SIG-M5 (cell line): ENCODE results near the gene TMEM192.
"Not testable (repeated sequence)": the region's sequence is repeated elsewhere in the genome, so short reads cannot be mapped to it uniquely, and the experiment has no call there.

ENCODE experiments used
- DNase-seq: peaks from one replicate; lab custom pipeline; 2025; lab: John Stamatoyannopoulos, UW

The TMEM192 gene

DNA sequence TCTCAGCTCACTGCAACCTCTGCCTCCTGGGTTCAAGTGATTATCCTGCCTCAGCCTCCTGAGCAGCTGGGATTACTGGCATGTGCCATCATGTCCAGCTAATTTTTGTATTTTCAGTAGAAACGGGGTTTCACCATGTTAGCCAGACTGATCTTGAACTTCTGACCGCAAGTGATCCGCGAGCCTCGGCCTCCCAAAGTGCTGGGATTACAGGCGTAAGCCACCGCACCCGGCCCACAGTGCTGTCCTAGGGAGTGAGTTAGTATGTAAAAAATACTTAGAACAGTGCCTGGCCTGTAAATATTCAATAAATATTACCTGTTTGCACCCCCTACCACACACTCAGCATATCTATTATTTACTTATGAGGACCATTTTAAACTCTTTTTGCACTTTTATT is 20.5 kb downstream of the TMEM192 start:
- DNase-seq, result not testable (repeated sequence)

DNA sequence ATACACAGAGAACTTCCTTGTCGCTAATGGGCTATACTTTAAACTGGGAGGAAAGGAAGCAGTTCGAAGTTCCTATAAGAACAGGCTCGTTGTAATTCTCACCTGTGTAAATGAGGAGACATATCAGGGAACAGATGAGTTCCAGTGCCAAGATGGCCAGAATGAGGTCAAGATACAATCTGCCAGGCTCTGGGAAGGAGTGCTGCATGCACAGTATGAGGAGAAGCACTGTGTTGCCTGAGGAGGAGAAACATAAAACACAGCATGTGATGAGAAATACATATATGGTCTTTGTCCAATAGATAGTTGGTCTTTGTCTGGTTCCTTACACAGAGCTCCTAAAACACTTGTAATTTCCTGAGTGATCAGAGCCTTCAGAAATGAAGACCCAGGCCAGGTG is 24.3 kb downstream of the TMEM192 start:
- DNase-seq, result no peak

DNA sequence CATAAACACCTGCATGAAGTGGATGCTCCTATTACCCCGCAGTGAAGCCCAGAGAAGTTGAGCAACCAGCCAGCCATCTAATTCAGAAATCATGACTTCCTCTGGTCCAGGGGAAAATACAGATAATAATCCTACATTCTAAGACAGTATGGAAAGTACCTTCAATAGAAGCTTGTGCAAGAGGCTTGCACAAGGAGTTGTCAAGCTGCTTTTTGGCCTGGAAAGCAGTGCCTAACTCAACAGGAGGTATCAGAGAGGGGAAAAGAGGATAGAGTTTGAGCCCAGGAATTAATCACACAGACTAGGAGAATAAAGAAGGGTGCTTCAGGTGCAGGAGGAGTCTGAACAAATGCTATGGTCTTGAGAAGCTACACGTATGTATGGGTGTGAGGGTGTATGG is 26.7 kb downstream of the TMEM192 start:
- DNase-seq, result no peak

DNA sequence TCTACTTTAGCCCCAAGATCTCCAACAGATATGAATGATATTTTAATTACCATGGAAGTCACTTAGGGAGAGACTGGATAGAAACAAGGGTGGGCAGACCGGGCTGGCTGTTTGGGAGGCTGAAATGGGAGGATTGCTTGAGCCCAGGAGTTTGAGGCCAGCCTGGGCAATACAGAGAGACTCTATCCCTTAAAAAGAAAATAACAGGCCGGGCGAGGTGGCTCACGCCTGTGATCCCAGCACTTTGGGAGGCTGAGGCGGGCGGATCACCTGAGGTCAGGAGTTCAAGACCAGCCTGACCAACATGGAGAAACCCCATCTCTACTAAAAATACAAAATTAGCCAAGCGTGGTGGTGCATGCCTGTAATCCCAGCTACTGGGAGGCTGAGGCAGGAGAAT is 27.9 kb downstream of the TMEM192 start:
- not testable (repeated sequence) for DNase-seq

DNA sequence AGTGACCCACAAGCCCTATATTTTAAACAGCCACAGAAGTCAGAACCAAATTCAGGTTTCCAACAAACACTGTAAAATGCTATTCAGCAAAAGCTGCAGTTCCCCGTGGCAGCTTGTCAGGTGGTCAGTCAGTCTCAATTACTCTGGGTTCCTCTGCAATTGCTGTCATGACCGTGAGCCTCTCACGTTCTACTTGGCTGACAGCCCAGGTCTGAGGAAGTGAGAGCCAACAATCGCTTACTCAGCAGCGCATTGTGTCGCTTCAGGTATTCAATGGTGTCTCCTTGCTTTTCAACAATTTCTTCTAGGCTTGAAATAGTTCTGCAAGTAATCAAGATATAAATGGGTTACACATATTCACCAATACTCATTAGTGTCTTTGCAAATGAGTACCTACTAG is 33.2 kb downstream of the TMEM192 start:
- no peak for DNase-seq

DNA sequence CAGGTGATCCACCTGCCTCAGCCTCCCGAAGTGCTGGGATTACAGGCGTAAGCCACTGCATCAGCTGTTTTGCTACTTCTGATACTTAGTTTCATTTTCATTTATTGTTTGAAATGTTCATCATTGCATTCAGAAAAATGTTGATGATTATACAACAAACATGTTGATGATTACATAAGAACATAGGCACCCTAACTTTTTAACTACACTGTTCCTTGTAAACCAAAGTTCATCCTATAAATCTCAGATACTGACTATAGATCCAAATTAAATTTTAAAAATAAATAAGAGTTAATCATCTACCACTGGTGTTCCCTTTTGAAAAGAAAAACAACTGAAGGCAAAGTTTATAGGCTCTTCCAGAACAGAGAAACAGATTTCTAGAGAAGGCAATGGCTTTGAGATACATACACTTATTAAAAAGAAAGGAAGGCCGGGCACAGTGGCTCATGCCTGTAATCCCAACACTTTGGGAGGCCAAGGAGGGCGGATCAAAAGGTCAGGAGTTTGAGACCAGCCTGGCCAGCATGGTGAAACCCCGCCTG is 35.6 kb downstream of the TMEM192 start:
- DNase-seq, result no peak

DNA sequence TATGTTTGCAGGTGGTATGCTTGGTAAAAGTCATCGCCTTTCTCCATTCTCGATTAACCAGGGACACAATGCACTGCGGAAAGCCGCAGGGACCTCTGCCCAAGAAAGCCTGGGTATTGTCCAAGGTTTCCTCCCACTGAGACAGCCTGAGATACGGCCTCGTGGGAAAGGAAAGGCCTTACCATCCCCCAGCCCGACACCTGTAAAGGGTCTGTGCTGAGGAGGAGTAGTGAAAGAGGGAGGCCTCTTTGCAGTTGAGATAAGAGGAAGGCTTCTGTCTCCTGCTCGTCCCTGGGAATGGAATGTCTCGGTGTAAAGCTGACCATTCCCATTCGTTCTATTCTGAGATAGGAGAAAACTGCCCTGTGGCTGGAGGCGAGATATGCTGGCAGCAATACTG is 39.3 kb downstream of the TMEM192 start:
- DNase-seq, result not testable (repeated sequence)

DNA sequence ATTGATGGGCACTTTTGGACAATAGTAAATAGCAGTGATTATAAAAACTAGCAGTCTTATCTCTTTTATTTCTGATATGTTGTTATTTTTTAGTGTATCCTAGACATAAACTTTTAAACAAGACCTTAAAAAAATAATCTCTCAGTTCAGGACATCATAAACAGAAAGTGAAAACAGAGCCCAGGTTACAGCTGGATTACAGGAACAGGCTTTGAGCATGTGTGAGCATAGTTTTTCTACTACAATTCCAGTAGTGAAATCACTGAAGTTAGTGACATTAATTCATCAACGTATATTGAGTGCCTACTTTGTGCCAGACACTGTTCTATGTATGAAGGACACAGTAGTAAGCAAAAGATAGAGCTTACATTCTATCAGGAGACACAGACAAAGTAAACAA is 42.1 kb downstream of the TMEM192 start:
- DNase-seq, result no peak

DNA sequence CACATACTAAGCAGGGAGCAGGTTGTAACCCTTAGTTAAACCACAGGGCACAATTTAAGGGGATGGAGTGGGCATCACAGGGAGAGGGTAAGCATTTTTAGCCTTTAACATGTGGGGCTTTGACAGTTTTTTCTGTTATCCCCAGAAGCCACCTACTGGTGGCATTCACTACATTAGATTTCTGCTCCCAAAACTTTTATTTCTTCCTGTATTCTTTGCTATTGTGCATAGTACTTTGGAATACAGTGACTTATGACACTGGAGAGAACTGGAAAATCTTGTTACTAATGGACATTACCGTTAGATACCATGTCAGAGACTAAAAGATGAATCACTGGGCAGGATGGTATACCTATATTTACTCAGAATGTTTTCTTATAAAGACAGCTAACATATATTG is 51.7 kb downstream of the TMEM192 start:
- DNase-seq, result no peak

DNA sequence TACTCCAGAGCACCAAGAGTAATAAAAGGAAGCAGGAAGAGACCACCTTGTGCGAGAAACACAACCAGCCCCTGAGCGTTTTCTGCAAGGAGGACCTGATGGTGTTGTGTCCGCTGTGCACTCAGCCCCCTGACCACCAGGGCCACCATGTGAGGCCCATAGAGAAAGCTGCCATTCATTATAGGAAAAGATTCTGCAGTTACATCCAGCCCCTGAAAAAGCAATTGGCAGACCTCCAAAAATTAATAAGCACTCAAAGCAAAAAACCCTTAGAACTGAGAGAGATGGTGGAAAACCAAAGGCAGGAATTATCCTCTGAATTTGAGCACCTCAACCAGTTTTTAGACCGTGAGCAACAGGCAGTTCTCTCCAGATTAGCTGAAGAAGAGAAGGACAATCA is 53.3 kb downstream of the TMEM192 start:
- no peak for DNase-seq

DNA sequence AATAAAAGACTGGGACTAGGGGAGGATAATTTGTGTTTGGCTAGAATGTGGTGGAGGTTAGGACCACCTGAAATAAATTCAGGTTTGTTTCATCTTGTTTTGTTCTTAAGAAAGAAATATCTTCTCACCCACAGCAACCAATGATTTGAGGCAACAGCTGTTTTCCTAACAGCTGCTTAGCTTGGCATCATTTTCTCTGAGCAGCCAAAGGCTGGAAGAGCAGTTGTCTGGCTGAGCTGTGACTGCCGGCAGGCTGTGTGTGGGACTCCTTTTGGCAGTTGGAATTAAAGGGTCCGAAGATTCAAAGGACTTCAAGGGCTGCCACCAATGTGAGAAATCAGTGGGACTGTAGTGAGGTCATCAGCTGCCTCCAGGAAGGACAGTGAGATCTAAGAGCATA is 54.0 kb downstream of the TMEM192 start:
- DNase-seq, result no peak

DNA sequence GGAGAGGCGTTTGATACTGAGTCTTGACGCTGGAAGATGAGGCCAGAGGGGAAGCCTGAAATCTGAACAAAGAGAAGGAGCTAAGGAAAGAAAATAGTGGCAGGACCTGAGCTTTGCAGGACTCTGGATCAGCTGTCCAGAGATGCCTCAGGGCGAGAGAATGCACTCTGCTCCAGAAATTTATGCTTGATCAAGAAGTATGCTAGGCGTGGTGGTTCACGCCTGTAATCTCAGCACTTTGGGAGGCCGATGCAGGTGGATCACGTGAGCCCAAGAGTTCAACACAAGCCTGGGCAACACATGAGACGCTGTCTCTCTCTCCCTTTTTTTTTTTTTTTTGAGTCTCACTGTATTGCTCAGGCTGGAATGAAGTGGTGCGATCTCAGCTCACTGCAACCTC is 57.1 kb downstream of the TMEM192 start:
- DNase-seq, result no peak

DNA sequence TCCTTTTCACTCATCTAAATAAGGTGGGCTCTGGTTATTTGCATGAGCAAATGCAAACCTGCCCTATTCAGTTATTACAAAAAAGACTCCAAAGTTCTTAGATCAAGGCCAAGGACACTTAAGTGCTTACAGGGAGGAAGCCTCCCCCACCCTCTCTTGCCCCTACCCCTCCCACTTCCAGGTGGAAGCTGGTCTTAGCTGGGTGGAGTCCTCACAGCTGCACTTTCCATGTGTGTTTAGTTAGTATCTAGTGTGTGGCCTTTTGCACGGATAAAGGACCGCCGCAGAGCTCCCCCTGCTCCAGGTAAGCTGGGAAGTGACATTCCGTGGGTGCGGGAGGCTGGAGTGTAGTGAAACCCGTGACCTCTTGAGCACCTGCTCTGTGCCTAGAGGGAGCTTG is 59.0 kb downstream of the TMEM192 start, which contains the start of gene TRIM75:
Gene TRIM75 (plus strand): TSS at position 222 of the 400 bp plus-strand sequence. CDS start 5,282 bp downstream, outside the sequence.
- no peak for DNase-seq

DNA sequence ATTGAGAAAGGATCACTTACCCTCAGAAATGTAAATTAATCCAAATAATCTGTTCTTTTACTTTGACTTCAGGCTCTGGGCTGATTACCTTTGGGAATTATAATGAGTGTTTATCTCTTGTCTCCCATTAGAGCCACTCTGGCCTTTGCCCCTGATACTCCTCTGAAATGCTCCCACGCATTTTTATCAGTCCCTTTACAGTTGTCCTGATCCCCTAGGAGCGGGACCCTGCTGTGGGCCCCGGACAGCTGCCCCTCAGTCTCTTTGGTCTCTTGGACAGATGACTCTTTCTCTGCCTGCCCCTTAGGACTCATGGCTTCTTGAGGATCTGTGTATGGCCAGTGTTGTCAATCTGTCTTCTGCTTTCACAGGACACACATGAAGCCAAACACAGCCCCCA is 60.0 kb downstream of the TMEM192 start:
- DNase-seq, result no peak

DNA sequence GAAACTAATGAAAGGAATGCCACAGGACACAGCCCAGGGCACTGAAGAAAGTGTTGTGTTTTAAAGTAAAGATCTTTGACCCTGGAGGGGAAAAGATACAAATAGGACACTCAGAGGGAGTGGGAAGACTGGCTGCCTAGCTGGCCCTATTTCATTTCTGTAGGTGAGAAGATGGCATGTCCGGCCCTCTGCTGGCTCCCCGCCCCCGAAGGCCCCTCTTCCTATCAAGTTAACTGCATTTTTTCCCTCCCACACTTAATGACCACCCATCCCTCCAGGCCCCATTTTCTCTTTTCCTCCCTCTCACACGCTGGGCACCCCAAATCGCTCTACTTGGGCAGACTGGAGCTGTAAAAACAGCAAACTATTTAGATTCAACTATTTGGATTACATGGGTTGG is 64.5 kb downstream of the TMEM192 start:
- no peak for DNase-seq

DNA sequence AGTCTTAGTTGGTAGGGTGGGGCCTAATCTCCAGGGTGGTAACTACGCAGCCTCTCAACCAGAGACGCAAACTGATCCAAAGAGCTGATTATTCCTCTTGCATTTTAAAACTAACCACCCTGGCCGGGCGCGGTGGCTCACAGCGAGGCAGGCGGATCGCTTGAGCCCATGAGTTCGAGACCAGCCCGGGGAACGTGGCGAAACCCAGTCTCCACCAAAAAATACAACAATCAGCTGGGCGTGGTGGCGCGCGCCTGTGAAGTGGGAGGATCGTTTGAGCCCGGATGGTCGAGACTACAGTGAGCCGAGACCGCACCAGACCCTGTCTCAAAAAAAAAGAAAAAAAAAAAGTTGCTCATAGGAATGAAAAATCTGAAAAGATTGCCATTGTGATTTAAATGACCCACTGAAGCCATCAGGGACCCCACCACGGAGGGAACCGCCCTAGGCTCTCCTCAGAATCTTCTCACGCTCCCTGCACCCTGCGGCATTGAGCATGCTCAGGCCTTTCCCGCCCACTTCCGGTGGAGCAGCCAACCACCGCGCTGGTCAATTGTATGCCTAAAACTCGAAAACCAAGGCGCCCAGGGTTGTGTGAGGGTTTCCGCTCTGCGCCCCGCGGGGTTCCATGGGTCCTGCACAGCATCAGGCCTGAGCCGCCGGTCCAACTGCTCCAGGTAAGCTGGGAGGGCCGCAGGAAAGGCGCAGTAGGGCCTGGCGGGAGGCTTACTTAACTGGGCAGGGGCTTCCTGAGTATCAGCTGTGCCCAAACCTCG is 81.0 kb downstream of the TMEM192 start, which contains the start of gene TRIM60:
Gene TRIM60 (plus strand): TSS at position 564 of the 776 bp plus-strand sequence. CDS start 8,074 bp downstream, outside the sequence.
- DNase-seq, result no peak

DNA sequence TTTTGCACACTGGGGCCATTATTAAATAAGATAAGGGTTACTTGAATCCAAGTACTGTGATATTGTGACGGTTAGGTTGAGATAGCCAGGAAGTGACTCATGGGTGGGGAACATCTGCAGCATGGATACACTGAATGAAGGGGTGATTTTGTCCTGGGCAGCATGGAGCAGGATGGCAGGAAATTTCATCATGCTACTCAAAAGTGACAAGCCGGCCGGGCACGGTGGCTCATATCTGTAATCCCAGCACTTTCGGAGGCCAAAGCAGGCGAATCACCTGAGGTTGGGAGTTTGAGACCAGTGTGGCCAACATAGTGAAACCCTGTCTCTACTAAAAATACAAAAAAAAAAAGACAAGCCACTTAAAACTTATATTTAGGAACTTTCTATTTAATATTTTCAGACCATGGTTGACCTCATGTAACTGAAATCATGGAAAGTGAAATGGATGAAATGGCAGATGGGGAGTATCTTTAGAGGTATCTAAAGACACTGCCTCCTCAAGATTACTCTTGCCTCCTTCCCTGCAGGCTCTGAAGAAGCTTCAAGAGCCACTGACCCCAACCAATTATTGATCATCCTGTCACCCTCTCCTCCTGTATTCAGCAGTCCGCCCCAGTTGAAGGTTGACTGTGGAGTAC is 84.8 kb downstream of the TMEM192 start:
- DNase-seq, result no peak

DNA sequence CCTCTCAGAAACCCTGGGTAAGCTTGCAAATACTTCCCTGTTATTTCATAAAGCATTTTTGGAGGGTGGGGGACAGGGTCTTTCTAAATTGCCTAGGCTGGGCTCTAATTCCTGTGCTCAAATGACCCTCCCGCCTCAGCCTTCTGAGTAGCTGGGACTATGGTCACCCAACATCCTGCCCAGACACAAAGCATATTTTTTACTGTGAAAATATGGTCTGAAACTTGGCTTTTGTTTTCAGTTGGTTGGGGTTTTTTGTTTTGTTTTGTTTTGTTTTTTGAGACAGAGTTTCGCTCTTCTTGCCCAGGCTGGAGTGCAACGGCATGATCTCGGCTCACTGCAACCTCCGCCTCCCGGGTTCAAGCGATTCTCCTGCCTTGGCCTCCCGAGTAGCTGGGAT is 86.9 kb downstream of the TMEM192 start:
- DNase-seq, result not testable (repeated sequence)
